Activated effector memory CD4-positive, alpha-beta T cell treated with anti-CD3 and anti-CD28 coated beads, Interleukin-2, amount 50 U/mL, for 16 hours (primary cell): ENCODE results near the gene SAMD4A.
A peak's percentile ranks its signal among the peaks of the same experiment; 100 is the strongest.

ENCODE experiments used
- DNase-seq: peaks from one replicate; pipeline ENCODE4 v3.0.0-alpha.2; 2020

The SAMD4A gene

GRCh38 chr14:54566410-54567223 is at the start of gene SAMD4A:
Gene SAMD4A, plus strand, starts transcription at chr14:54567128. Its CDS starts 789 bp downstream, at chr14:54567917.
- DNase-seq = peak; percentile 84

- no peak for DNase-seq
These were observed 42.5 kb upstream of the SAMD4A start for GRCh38 chr14:54524410-54524809.

GRCh38 chr14:54528973-54529372 is 38.0 kb upstream of the SAMD4A start:
- no peak for DNase-seq

GRCh38 chr14:54529811-54530210 is 37.1 kb upstream of the SAMD4A start:
- DNase-seq = no peak

GRCh38 chr14:54532111-54533012 is 34.6 kb upstream of the SAMD4A start:
- no peak for DNase-seq

- no peak for DNase-seq
These were observed 33.8 kb upstream of the SAMD4A start for GRCh38 chr14:54533100-54533499.

GRCh38 chr14:54535126-54535525 is 31.8 kb upstream of the SAMD4A start:
- DNase-seq = no peak

- no peak for DNase-seq
These were observed 31.3 kb upstream of the SAMD4A start for GRCh38 chr14:54535646-54536045.

GRCh38 chr14:54537651-54538050 is 29.3 kb upstream of the SAMD4A start:
- DNase-seq = no peak

- DNase-seq = no peak
These were observed 28.9 kb upstream of the SAMD4A start for GRCh38 chr14:54538055-54538454.

GRCh38 chr14:54547583-54547982 is 19.3 kb upstream of the SAMD4A start:
- no peak for DNase-seq

GRCh38 chr14:54548491-54548890 is 18.4 kb upstream of the SAMD4A start:
- DNase-seq = no peak

GRCh38 chr14:54549862-54550261 is 17.1 kb upstream of the SAMD4A start:
- DNase-seq = no peak

- DNase-seq = no peak
These were observed 16.4 kb upstream of the SAMD4A start for GRCh38 chr14:54550514-54550913.

- no peak for DNase-seq
These were observed 12.5 kb upstream of the SAMD4A start for GRCh38 chr14:54554401-54554800.

GRCh38 chr14:54555651-54556050 is 11.3 kb upstream of the SAMD4A start:
- no peak for DNase-seq

- no peak for DNase-seq
These were observed 10.4 kb upstream of the SAMD4A start for GRCh38 chr14:54556535-54556934.

GRCh38 chr14:54562334-54562733 is 4.6 kb upstream of the SAMD4A start:
- DNase-seq = no peak

- DNase-seq = no peak
These were observed 2.7 kb upstream of the SAMD4A start for GRCh38 chr14:54564071-54564867.

- DNase-seq = peak; percentile 87
These were observed 1.8 kb upstream of the SAMD4A start for GRCh38 chr14:54564868-54565784.

- peak; percentile 93 for DNase-seq
These were observed 1.0 kb upstream of the SAMD4A start for GRCh38 chr14:54565785-54566409.
